ENCODE measurements around the gene ENOPH1.
"Not testable (repeated sequence)": the region's sequence is repeated elsewhere in the genome, so short reads cannot be mapped to it uniquely, and the experiment has no call there.

ENOPH1 gene

GRCh38 chr4:82402196-82402775, 28.1 kb upstream of the ENOPH1 start:
- H3K9ac ChIP-seq (ENCODE audit: low read length), result no peak overlapping the region
- H4K12ac ChIP-seq (ENCODE audit: low read depth, low read length), result no peak overlapping the region
- no peaks in the 10 kb centered on the region for H3K79me2 ChIP-seq (ENCODE audit: control insufficient read depth, insufficient read depth, low read length, poor library complexity)
- H3K4me2 ChIP-seq (ENCODE audit: low read length), result no peak overlapping the region
- H3K23ac ChIP-seq (ENCODE audit: low read length), result no peak overlapping the region
- no CpG with 5 or more reads among the region's 17 CpGs for WGBS (ENCODE audit: extremely low coverage, insufficient coverage, insufficient read length)
- no peaks in the 10 kb centered on the region for H3K9me3 ChIP-seq (ENCODE audit: insufficient read depth, low read depth, low read length)
- H3K4ac ChIP-seq (ENCODE audit: low read depth, low read length), result no peak overlapping the region
- no peak overlapping the region for H3K18ac ChIP-seq (ENCODE audit: low read length)
- H4K91ac ChIP-seq (ENCODE audit: low read depth, low read length), result peak overlapping the region; percentile 19
- H2AFZ ChIP-seq (ENCODE audit: insufficient read depth, low read length, poor library complexity), result peak overlapping the region; percentile 23
- H3K4me1 ChIP-seq (ENCODE audit: control insufficient read depth in 1 of 2, insufficient read depth in 2 of 2, low read length in 2 of 2), result no peaks in the 10 kb centered on the region
- DNase-seq, result peak in 1 of 2 donors; percentile 49
- H3K79me1 ChIP-seq (ENCODE audit: low read length), result no peaks in the 10 kb centered on the region
- no peak overlapping the region for H2AK5ac ChIP-seq (ENCODE audit: low read length)
- H3K36me3 ChIP-seq (ENCODE audit: control insufficient read depth in 1 of 2, insufficient read depth in 2 of 2, low read length in 2 of 2), result no peaks in the 10 kb centered on the region
- no peak overlapping the region for H4K8ac ChIP-seq (ENCODE audit: low read depth, low read length)
- no peaks in the 10 kb centered on the region for H3K27me3 ChIP-seq (ENCODE audit: insufficient read depth, low read length)
- no peak overlapping the region for H3K14ac ChIP-seq (ENCODE audit: low read length)
- no peak overlapping the region for H3K4me3 ChIP-seq (ENCODE audit: low read depth, low read length)
- H2BK5ac ChIP-seq (ENCODE audit: low read depth, low read length, poor library complexity), result no peak overlapping the region
- H3K27ac ChIP-seq (ENCODE audit: low read depth, low read length), result no peak overlapping the region
- H2BK120ac ChIP-seq (ENCODE audit: insufficient read depth, low read length, poor library complexity), result no peak overlapping the region
- no peak overlapping the region for H2BK12ac ChIP-seq (ENCODE audit: low read length)

DNA sequence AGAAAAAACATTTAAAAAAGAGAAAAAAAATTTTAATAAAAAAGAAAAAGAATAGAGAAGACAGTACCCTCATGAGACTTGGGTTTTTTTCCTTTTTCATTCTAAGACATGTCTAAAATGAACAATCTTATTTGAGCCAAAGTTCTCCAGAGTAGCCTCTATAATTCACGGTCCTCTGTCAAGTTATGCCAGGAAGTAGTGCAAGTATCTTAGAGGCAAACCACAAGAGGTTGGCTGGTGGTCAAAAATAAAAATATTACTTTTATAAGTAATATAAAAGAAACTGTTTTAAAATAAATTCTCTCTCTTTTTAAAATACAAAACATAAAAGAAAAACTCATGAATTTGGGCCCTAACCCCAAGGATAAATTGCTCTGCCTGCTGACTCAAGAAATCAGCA, 26.7 kb upstream of the ENOPH1 start:
- Histone ChIP-seq H3K36me3 (ENCODE audit: control insufficient read depth in 1 of 2, insufficient read depth in 2 of 2, low read length in 2 of 2) (no peaks in the 10 kb centered on the region), H3K4me1 (ENCODE audit: control insufficient read depth in 1 of 2, insufficient read depth in 2 of 2, low read length in 2 of 2) (no peaks in the 10 kb centered on the region), H3K14ac (ENCODE audit: low read length) (no peak overlapping the region), H2AFZ (ENCODE audit: insufficient read depth, low read length, poor library complexity) (no peak overlapping the region), H3K79me2 (ENCODE audit: control insufficient read depth, insufficient read depth, low read length, poor library complexity) (no peaks in the 10 kb centered on the region), H3K4me3 (ENCODE audit: low read depth, low read length) (no peak overlapping the region), H4K91ac (ENCODE audit: low read depth, low read length) (no peak overlapping the region), H3K23ac (ENCODE audit: low read length) (no peak overlapping the region), H3K4me2 (ENCODE audit: low read length) (no peak overlapping the region), H3K27me3 (ENCODE audit: insufficient read depth, low read length) (no peaks in the 10 kb centered on the region), H2BK5ac (ENCODE audit: low read depth, low read length, poor library complexity) (no peak overlapping the region), H3K27ac (ENCODE audit: low read depth, low read length) (no peak overlapping the region), H4K12ac (ENCODE audit: low read depth, low read length) (no peak overlapping the region), H2BK12ac (ENCODE audit: low read length) (no peak overlapping the region), H3K18ac (ENCODE audit: low read length) (no peak overlapping the region), H2BK120ac (ENCODE audit: insufficient read depth, low read length, poor library complexity) (no peak overlapping the region), H2AK5ac (ENCODE audit: low read length) (no peak overlapping the region), H4K8ac (ENCODE audit: low read depth, low read length) (no peak overlapping the region), H3K9ac (ENCODE audit: low read length) (no peak overlapping the region), H3K79me1 (ENCODE audit: low read length) (no peaks in the 10 kb centered on the region), H3K4ac (ENCODE audit: low read depth, low read length) (no peak overlapping the region), H3K9me3 (ENCODE audit: insufficient read depth, low read depth, low read length) (no peaks in the 10 kb centered on the region)
- DNase-seq, result no peak
- WGBS (ENCODE audit: extremely low coverage, insufficient coverage, insufficient read length), result no CpG with 5 or more reads among the region's 1 CpG

- H2BK5ac ChIP-seq (ENCODE audit: low read depth, low read length, poor library complexity); H3K9me3 ChIP-seq (ENCODE audit: insufficient read depth, low read depth, low read length); H3K27ac ChIP-seq (ENCODE audit: low read depth, low read length); H3K4me1 ChIP-seq (ENCODE audit: control insufficient read depth in 1 of 2, insufficient read depth in 2 of 2, low read length in 2 of 2); H3K36me3 ChIP-seq (ENCODE audit: control insufficient read depth in 1 of 2, insufficient read depth in 2 of 2, low read length in 2 of 2); H4K91ac ChIP-seq (ENCODE audit: low read depth, low read length); H3K27me3 ChIP-seq (ENCODE audit: insufficient read depth, low read length); H3K23ac ChIP-seq (ENCODE audit: low read length); H3K79me2 ChIP-seq (ENCODE audit: control insufficient read depth, insufficient read depth, low read length, poor library complexity); H3K4ac ChIP-seq (ENCODE audit: low read depth, low read length); H4K12ac ChIP-seq (ENCODE audit: low read depth, low read length); H4K8ac ChIP-seq (ENCODE audit: low read depth, low read length); H2BK12ac ChIP-seq (ENCODE audit: low read length); H2BK120ac ChIP-seq (ENCODE audit: insufficient read depth, low read length, poor library complexity); H3K9ac ChIP-seq (ENCODE audit: low read length); H3K18ac ChIP-seq (ENCODE audit: low read length); H2AFZ ChIP-seq (ENCODE audit: insufficient read depth, low read length, poor library complexity); H3K4me3 ChIP-seq (ENCODE audit: low read depth, low read length); H3K79me1 ChIP-seq (ENCODE audit: low read length); H2AK5ac ChIP-seq (ENCODE audit: low read length); H3K4me2 ChIP-seq (ENCODE audit: low read length); H3K14ac ChIP-seq (ENCODE audit: low read length); DNase-seq: not testable (repeated sequence)
- WGBS (ENCODE audit: extremely low coverage, insufficient coverage, insufficient read length), result no CpG with 5 or more reads among the region's 11 CpGs
These were observed 15.3 kb upstream of the ENOPH1 start for GRCh38 chr4:82415061-82415460.

DNA sequence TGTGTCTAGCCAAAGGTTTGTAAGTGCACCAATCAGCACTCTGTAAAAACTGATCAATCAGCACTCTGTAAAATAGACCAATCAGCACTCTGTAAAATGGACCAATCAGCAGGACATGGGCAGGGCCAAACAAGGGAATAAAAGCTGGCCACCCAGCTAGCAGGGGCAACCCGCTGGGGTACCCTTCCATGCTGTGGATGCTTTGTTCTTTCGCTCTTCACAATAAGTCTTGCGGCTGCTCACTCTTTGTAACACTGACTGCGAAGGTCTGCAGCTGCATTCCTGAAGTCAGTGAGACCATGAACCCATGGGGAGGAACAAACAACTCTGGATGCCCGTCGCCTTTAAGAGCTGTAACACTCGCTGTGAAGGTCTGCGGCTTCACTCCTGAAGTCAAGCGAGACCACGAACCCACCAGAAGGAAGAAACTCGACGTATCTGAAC, 14.4 kb upstream of the ENOPH1 start:
- Histone ChIP-seq H3K4me3 (ENCODE audit: low read depth, low read length) (no peak overlapping the region), H2BK120ac (ENCODE audit: insufficient read depth, low read length, poor library complexity) (no peak overlapping the region), H4K91ac (ENCODE audit: low read depth, low read length) (no peak overlapping the region), H3K36me3 (ENCODE audit: control insufficient read depth in 1 of 2, insufficient read depth in 2 of 2, low read length in 2 of 2) (no peaks in the 10 kb centered on the region), H3K9ac (ENCODE audit: low read length) (no peak overlapping the region), H3K79me1 (ENCODE audit: low read length) (no peaks in the 10 kb centered on the region), H3K79me2 (ENCODE audit: control insufficient read depth, insufficient read depth, low read length, poor library complexity) (no peaks in the 10 kb centered on the region), H3K27me3 (ENCODE audit: insufficient read depth, low read length) (no peaks in the 10 kb centered on the region), H3K18ac (ENCODE audit: low read length) (no peak overlapping the region), H3K4me2 (ENCODE audit: low read length) (no peak overlapping the region), H3K4me1 (ENCODE audit: control insufficient read depth in 1 of 2, insufficient read depth in 2 of 2, low read length in 2 of 2) (no peaks in the 10 kb centered on the region), H3K27ac (ENCODE audit: low read depth, low read length) (no peak overlapping the region), H2AK5ac (ENCODE audit: low read length) (no peak overlapping the region), H3K14ac (ENCODE audit: low read length) (no peak overlapping the region), H4K8ac (ENCODE audit: low read depth, low read length) (no peak overlapping the region), H3K23ac (ENCODE audit: low read length) (no peak overlapping the region), H3K4ac (ENCODE audit: low read depth, low read length) (no peak overlapping the region), H2BK5ac (ENCODE audit: low read depth, low read length, poor library complexity) (no peak overlapping the region), H2BK12ac (ENCODE audit: low read length) (no peak overlapping the region), H4K12ac (ENCODE audit: low read depth, low read length) (no peak overlapping the region), H3K9me3 (ENCODE audit: insufficient read depth, low read depth, low read length) (no peaks in the 10 kb centered on the region), H2AFZ (ENCODE audit: insufficient read depth, low read length, poor library complexity) (no peak overlapping the region)
- DNase-seq, result no peak
- no CpG with 5 or more reads among the region's 12 CpGs for WGBS (ENCODE audit: extremely low coverage, insufficient coverage, insufficient read length)

Data from trophoblast cell (in vitro differentiated cells and primary cell).